A549 (cell line): ENCODE measurements around the gene MBNL2. TPM values are rescaled to one million over a fixed set of nuclear protein-coding genes. Genes with fewer than 3 reads are reported as not detected.

Experiments used
- ATAC-seq, 2 experiments: fragments of 200-7000 bp in 1 of 2; fragments of >200 bp in 1 of 2; cut with Nextera tagmentation in 1 of 2; cut with Tn5 transposase in 1 of 2; 3 replicates each; pipeline versions ENCODE4 v1.8.0 to v1.9.1; 2018 to 2020; ENCODE audit warnings: mild to moderate bottlenecking in 1 of 2, moderate library complexity in 1 of 2
- CTCF ChIA-PET: fragments of 300-600 bp; sonication (Branson Sonifier 250); formaldehyde crosslinking; extraction: SDS; loops from one replicate; lab custom pipeline; 2021; ENCODE audit warnings: antibody characterized with exemption, inconsistent platforms; lab: Yijun Ruan, JAX
- POLR2A ChIA-PET: fragments of 350-600 bp; formaldehyde crosslinking; extraction: SDS; loops from one replicate; lab custom pipeline; 2021; ENCODE audit warnings: antibody characterized with exemption, inconsistent platforms; lab: Yijun Ruan, JAX
- DNase-seq, 2 experiments: peaks; one replicate each; pipeline versions ENCODE4 v3.0.0 to v3.0.0-alpha.2; 2011 to 2016; ENCODE audit warnings: low read depth in 1 of 2, low spot score in 1 of 2
- FAIRE-seq: peaks from 2 replicates; lab custom pipeline; 2011; peaks lifted over from hg19 to GRCh38; lab: Jason Lieb, UNC
- H3K27ac ChIP-seq, 2 experiments: fragments of >200 bp; sonication (Bioruptor Twin); formaldehyde crosslinking; 3 replicates each; pipeline ENCODE4 v1.5.1; 2016 to 2017
- H3K4me1 ChIP-seq: fragments of >200 bp; sonication (Bioruptor Twin); formaldehyde crosslinking; 3 replicates; pipeline ENCODE4 v1.6.1; 2016
- H3K4me2 ChIP-seq: fragments of >200 bp; sonication (Bioruptor Twin); formaldehyde crosslinking; 3 replicates; pipeline ENCODE4 v1.6.1; 2016
- H3K4me3 ChIP-seq: fragments of >200 bp; sonication (Bioruptor Twin); formaldehyde crosslinking; 3 replicates; pipeline ENCODE4 v1.5.1; 2016
- H3K9me3 ChIP-seq: fragments of >200 bp; sonication (Bioruptor Twin); formaldehyde crosslinking; 3 replicates; pipeline ENCODE4 v1.6.1; 2016
- CBX2 ChIP-seq: fragments of 200-600 bp; sonication (generic); IDR thresholded peaks from 2 replicates; pipeline ENCODE4 v1.6.1; 2016; ENCODE audit warnings: low read depth, mild to moderate bottlenecking, borderline replicate concordance
- CBX8 ChIP-seq: fragments of 200-600 bp; sonication (generic); IDR thresholded peaks from 2 replicates; pipeline ENCODE4 v1.6.1; 2016
- EP300 ChIP-seq, 2 experiments: fragments of >200 bp; sonication (Bioruptor Twin); formaldehyde crosslinking; IDR thresholded peaks; 2 replicates in 1 of 2; 3 replicates in 1 of 2; pipeline ENCODE4 v1.6.1; 2016 to 2017
- FOSB ChIP-seq: fragments of 250-450 bp; sonication (Bioruptor Pico); IDR thresholded peaks from 2 replicates; pipeline ENCODE4 v1.5.0; 2020; ENCODE audit warnings: mild to moderate bottlenecking, moderate library complexity
- FOSL2 ChIP-seq, 2 experiments: fragments of 450-650 bp in 1 of 2; fragments of >200 bp in 1 of 2; sonication (Bioruptor Twin) in 1 of 2; formaldehyde crosslinking; IDR thresholded peaks; 2 replicates each; pipeline versions ENCODE4 v1.5.0 to v1.6.1; 2016 to 2020; ENCODE audit warnings: mild to moderate bottlenecking in 1 of 2, moderate library complexity in 1 of 2
- FOXS1 ChIP-seq: fragments of 250-450 bp; sonication (Bioruptor Pico); IDR thresholded peaks from 2 replicates; pipeline ENCODE4 v1.5.0; 2020; ENCODE audit warnings: mild to moderate bottlenecking, moderate library complexity
- GATA3 ChIP-seq: IDR thresholded peaks from 2 replicates; pipeline ENCODE4 v1.6.1; 2012; ENCODE audit warnings: borderline replicate concordance
- HES2 ChIP-seq: fragments of >200 bp; sonication (Bioruptor Twin); formaldehyde crosslinking; IDR thresholded peaks from 2 replicates; pipeline ENCODE4 v1.6.1; 2016
- HEYL ChIP-seq: fragments of 250-450 bp; sonication (Bioruptor Pico); IDR thresholded peaks from 2 replicates; pipeline ENCODE4 v1.8.0; 2021; ENCODE audit warnings: mild to moderate bottlenecking, moderate library complexity
- HOXA7 ChIP-seq: fragments of 250-450 bp; sonication (Bioruptor Pico); IDR thresholded peaks from 2 replicates; pipeline ENCODE4 v1.5.0; 2020; ENCODE audit warnings: mild to moderate bottlenecking, moderate library complexity
- HOXB13 ChIP-seq: fragments of 250-450 bp; sonication (Bioruptor Pico); IDR thresholded peaks from 2 replicates; pipeline ENCODE4 v1.5.0; 2020; ENCODE audit warnings: low read depth, mild to moderate bottlenecking, moderate library complexity
- HOXB5 ChIP-seq: fragments of 250-450 bp; sonication (Bioruptor Pico); IDR thresholded peaks from 2 replicates; pipeline ENCODE4 v1.5.0; 2020; ENCODE audit warnings: mild to moderate bottlenecking, moderate library complexity
- KDM1A ChIP-seq: fragments of 200-600 bp; sonication (generic); IDR thresholded peaks from 2 replicates; pipeline ENCODE4 v1.6.1; 2016; ENCODE audit warnings: low read depth, mild to moderate bottlenecking
- NFE2L2 ChIP-seq: fragments of 150-350 bp; conservative IDR thresholded peaks from 2 replicates; pipeline ENCODE4 v1.6.1; 2014; ENCODE audit warnings: low read length
- NR3C1 ChIP-seq: fragments of >200 bp; sonication (Bioruptor Twin); formaldehyde crosslinking; IDR thresholded peaks from 3 replicates; pipeline ENCODE4 v1.6.1; 2017
- RAD21 ChIP-seq, 2 experiments: fragments of >200 bp in 1 of 2; sonication (Bioruptor Twin) in 1 of 2; formaldehyde crosslinking in 1 of 2; IDR thresholded peaks in 1 of 2; conservative IDR thresholded peaks in 1 of 2; 2 replicates in 1 of 2; 3 replicates in 1 of 2; pipeline ENCODE4 v1.6.1; 2012 to 2018; ENCODE audit warnings: inconsistent platforms in 1 of 2
- RFX5 ChIP-seq: fragments of 450-650 bp; IDR thresholded peaks from 2 replicates; pipeline ENCODE4 v1.7.1; 2014; ENCODE audit warnings: antibody characterized with exemption, mild to moderate bottlenecking, moderate library complexity
- TFCP2L1 ChIP-seq: fragments of 250-450 bp; sonication (Bioruptor Pico); IDR thresholded peaks from 2 replicates; pipeline ENCODE4 v1.5.0; 2021; ENCODE audit warnings: mild to moderate bottlenecking
- USF2 ChIP-seq: fragments of 450-650 bp; IDR thresholded peaks from 2 replicates; pipeline ENCODE4 v1.6.1; 2014; ENCODE audit warnings: antibody characterized with exemption
- ZC3H11A ChIP-seq: fragments of 450-650 bp; IDR thresholded peaks from 2 replicates; pipeline ENCODE4 v1.6.1; 2014; ENCODE audit warnings: antibody characterized with exemption, mild to moderate bottlenecking
- WGBS: methylation state at CpG from one replicate; pipeline ENCODE4 v1.1.6; 2017; ENCODE audit errors: missing lambda C conversion rate; 5-methylcytosine and 5-hydroxymethylcytosine counted together
- polyA plus RNA-seq, 4 experiments: library from polyadenylated mRNA; depleted of rRNA in 3 of 4; stranded (reverse); fragments of >200 nt; fragmentation: RNase III in 1 of 4; extraction: RNeasy Plus Mini Kit Qiagen cat#74134 plus additional on column Dnase treatment in 1 of 4; gene quantifications; 2 replicates in 3 of 4; 3 replicates in 1 of 4; pipeline ENCODE4 v1.2.3, GENCODE V29; 2011 to 2017
- TF ChIP-seq, protein P1 (sequence below): IDR thresholded peaks from 2 replicates; pipeline ENCODE4 v1.6.1; 2012
- TF ChIP-seq, protein P2 (sequence below): fragments of 250-450 bp; sonication (Bioruptor Pico); IDR thresholded peaks from 2 replicates; pipeline ENCODE4 v1.5.0; 2021; ENCODE audit warnings: mild to moderate bottlenecking, moderate library complexity, borderline replicate concordance
- TF ChIP-seq, protein P3 (sequence below): fragments of 200-600 bp; sonication (generic); IDR thresholded peaks from 2 replicates; pipeline ENCODE4 v1.6.1; 2016; ENCODE audit warnings: antibody characterized with exemption, mild to moderate bottlenecking, moderate library complexity

MBNL2 gene
- polyA plus RNA-seq, 2 of the 4 experiments (the other 2 are of a cell fraction), result 18.7 to 20.6 TPM

DNA sequence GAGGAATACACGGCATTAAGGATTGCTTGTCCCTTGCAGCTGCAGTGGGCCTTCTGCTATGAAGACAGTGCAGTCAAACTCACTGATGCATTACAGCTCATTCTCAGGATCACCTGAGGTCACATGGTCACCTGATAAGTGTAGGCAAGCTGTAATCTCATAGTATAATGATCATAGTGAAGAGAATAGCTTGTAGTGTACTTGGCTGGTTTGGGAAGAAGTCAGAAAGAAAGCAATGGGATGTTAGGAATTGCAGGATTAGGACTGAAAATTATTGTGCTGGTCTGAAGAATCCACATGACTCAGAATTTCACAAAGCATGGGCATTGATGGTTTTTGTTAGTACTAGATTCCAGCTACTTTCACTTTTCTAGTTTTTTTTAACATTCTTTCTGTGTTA, 76.7 kb downstream of the MBNL2 start:
- 84% methylated on average over 1 of the region's 1 CpG for WGBS
- no peak for ATAC-seq
- H3K4me2 ChIP-seq, result 0 out of 3 replicates have a peak overlapping the region, but pooled peaks have one; percentile 16
- TF ChIP-seq FOSB (CRISPR knock-in tag), result no peak
- TF ChIP-seq HEYL (CRISPR knock-in tag), result no peak
- no peak for TF ChIP-seq CBX2
- no peak for TF ChIP-seq RFX5
- no peak for TF ChIP-seq ZC3H11A
- TF ChIP-seq, all 56 proteins: peak for 0
- Histone ChIP-seq H3K9me3 (no peaks in the 10 kb centered on the region), H3K4me1 (peaks cover 70% of the 10 kb centered on the region), H3K27ac (peak overlapping the region; percentile 1 to 42; a peak in 3 of 6 replicates), H3K4me3 (no peak overlapping the region)
- FAIRE-seq (no peak), DNase-seq (no peak)
- POLR2A ChIA-PET, result no interaction called here
- CTCF ChIA-PET, result interaction anchor here (3.1 kb wide), 1 partner anchor 189 kb away, joined by 10 read pairs; no protein-coding TSS in a partner anchor

GRCh38 chr13:97300871-97301270, 78.7 kb downstream of the MBNL2 start:
- no peaks in the 10 kb centered on the region for H3K9me3 ChIP-seq
- TF ChIP-seq KDM1A (no peak), RAD21 (conservative IDR thresholded peaks at IDR 0.05 in 1 of 2, IDR thresholded peaks at IDR 0.05 in 1 of 2) (no peak), GATA3 (no peak), FOXS1 (CRISPR knock-in tag) (no peak), USF2 (no peak), NR3C1 (no peak), CBX2 (no peak), FOSL2 (IDR thresholded peaks at IDR 0.05) (no peak), FOSL2 (CRISPR knock-in tag; IDR thresholded peaks at IDR 0.05) (no peak), HOXB5 (CRISPR knock-in tag) (no peak), EP300 (IDR thresholded peaks at IDR 0.05) (no peak), TFCP2L1 (CRISPR knock-in tag) (no peak), FOSB (CRISPR knock-in tag) (no peak), NFE2L2 (no peak), HES2 (no peak), HOXA7 (CRISPR knock-in tag) (no peak), CBX8 (no peak), HOXB13 (CRISPR knock-in tag) (no peak)
- TF ChIP-seq, protein P1, sequence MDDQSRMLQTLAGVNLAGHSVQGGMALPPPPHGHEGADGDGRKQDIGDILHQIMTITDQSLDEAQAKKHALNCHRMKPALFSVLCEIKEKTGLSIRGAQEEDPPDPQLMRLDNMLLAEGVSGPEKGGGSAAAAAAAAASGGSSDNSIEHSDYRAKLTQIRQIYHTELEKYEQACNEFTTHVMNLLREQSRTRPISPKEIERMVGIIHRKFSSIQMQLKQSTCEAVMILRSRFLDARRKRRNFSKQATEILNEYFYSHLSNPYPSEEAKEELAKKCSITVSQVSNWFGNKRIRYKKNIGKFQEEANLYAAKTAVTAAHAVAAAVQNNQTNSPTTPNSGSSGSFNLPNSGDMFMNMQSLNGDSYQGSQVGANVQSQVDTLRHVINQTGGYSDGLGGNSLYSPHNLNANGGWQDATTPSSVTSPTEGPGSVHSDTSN, result no peak
- TF ChIP-seq, protein P2, sequence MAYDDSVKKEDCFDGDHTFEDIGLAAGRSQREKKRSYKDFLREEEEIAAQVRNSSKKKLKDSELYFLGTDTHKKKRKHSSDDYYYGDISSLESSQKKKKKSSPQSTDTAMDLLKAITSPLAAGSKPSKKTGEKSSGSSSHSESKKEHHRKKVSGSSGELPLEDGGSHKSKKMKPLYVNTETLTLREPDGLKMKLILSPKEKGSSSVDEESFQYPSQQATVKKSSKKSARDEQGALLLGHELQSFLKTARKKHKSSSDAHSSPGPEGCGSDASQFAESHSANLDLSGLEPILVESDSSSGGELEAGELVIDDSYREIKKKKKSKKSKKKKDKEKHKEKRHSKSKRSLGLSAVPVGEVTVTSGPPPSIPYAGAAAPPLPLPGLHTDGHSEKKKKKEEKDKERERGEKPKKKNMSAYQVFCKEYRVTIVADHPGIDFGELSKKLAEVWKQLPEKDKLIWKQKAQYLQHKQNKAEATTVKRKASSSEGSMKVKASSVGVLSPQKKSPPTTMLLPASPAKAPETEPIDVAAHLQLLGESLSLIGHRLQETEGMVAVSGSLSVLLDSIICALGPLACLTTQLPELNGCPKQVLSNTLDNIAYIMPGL (CRISPR knock-in tag), result no peak
- TF ChIP-seq, protein P3, sequence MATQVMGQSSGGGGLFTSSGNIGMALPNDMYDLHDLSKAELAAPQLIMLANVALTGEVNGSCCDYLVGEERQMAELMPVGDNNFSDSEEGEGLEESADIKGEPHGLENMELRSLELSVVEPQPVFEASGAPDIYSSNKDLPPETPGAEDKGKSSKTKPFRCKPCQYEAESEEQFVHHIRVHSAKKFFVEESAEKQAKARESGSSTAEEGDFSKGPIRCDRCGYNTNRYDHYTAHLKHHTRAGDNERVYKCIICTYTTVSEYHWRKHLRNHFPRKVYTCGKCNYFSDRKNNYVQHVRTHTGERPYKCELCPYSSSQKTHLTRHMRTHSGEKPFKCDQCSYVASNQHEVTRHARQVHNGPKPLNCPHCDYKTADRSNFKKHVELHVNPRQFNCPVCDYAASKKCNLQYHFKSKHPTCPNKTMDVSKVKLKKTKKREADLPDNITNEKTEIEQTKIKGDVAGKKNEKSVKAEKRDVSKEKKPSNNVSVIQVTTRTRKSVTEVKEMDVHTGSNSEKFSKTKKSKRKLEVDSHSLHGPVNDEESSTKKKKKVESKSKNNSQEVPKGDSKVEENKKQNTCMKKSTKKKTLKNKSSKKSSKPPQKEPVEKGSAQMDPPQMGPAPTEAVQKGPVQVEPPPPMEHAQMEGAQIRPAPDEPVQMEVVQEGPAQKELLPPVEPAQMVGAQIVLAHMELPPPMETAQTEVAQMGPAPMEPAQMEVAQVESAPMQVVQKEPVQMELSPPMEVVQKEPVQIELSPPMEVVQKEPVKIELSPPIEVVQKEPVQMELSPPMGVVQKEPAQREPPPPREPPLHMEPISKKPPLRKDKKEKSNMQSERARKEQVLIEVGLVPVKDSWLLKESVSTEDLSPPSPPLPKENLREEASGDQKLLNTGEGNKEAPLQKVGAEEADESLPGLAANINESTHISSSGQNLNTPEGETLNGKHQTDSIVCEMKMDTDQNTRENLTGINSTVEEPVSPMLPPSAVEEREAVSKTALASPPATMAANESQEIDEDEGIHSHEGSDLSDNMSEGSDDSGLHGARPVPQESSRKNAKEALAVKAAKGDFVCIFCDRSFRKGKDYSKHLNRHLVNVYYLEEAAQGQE, result no peak
- TF ChIP-seq, all 56 proteins: peak for 0
- DNase-seq (no peak), ATAC-seq (no peak), FAIRE-seq (no peak)
- no peak overlapping the region for H3K4me2 ChIP-seq
- POLR2A ChIA-PET, result no interaction called here
- peaks cover 63% of the 10 kb centered on the region for H3K4me1 ChIP-seq
- no peak overlapping the region for H3K4me3 ChIP-seq
- no peak overlapping the region for H3K27ac ChIP-seq
- CTCF ChIA-PET, result interaction anchor here (1.8 kb wide), 1 partner anchor 191 kb away, joined by 5 read pairs; no protein-coding TSS in a partner anchor
- 90% methylated on average over 3 of the region's 3 CpGs for WGBS
